HG03045 (cell line): ENCODE measurements around the gene RFX5.
"Not testable (repeated sequence)": the region's sequence is repeated elsewhere in the genome, so short reads cannot be mapped to it uniquely, and the experiment has no call there.

ENCODE experiments used
- ATAC-seq: cut with Tn5 transposase; IDR thresholded peaks from one replicate; pipeline ENCODE4 v1.9.1; 2021; ENCODE audit warnings: mild to moderate bottlenecking, moderate library complexity; ENCODE audit not compliant: unreplicated experiment

The RFX5 gene

DNA sequence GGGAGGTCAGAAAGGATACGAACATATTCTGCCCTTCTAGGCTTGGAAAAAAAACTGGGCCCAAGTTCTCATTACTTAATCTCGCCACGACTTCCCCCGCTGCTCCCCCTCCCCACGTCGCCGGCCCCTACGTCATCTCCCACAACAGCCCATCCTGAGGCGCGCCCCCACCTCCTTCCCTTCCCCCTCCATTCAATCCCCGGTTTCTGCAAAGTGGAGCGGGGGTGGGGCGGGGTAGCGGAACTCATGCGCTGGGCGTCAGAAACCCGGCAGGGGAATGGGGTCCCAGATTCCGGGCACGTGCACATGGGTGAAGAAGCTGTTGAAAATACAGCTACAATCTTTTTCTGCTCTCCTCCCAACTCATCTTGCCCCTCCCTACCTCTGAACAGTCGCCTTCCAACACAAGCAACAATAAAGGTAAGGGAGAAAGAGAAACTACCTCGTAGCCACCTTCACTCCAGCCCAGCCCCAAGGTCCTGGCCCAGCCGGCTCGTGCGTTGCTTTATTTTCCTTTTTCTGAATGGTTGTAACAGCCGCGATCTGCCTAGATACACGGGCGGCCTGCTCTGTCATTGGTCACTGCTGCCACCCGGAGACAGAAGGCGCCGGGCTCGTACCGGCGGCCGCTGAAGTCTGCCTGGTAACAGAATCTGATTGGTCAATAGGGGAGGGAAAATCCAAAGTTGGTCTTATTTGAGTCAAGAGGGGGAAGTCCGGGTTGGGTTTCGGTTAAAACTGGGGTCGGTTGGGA lies at the start of gene RFX5:
RFX5 (minus strand) TSS at position 484 of the 754 bp plus-strand sequence. CDS start 932 bp downstream, outside the sequence.
- ATAC-seq = peak; percentile 97

DNA sequence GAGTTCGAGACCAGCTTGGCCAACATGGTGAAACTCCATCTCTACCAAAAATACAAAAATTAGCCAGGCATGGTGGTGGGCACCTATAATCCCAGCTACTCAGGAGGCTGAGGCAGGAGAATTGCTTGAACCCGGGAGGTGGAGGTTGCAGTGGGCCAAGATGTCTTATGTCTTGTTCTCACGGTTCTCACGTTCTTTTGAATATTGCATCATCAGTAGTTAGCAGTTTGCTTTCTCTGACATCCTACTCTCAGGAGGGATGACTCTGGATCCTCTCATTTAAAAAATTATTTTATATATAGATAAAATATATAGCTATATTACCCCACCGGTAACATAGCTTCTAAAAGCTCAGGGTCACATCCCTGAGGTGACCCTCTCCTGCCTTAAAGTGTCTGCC lies 49.2 kb upstream of the RFX5 start:
- ATAC-seq = not testable (repeated sequence)

DNA sequence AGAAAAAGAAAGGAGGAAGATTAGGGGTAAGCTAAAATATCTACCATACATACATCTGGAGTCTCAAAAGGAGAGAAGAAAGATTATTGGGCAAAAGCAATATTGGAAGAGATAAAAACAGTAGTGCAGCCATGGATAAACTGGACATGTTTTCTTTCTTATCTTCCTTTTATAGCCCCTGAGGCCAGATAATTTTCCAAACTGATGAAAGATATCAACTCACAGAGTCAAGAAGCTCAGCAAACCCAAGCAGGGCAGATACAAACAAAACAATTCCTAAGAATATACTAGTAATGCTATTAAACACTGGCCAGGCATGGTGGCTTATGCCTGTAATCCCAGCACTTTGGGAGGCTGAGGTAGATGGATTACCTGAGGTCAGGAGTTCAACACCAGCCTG lies 46.5 kb upstream of the RFX5 start:
- ATAC-seq = no peak

DNA sequence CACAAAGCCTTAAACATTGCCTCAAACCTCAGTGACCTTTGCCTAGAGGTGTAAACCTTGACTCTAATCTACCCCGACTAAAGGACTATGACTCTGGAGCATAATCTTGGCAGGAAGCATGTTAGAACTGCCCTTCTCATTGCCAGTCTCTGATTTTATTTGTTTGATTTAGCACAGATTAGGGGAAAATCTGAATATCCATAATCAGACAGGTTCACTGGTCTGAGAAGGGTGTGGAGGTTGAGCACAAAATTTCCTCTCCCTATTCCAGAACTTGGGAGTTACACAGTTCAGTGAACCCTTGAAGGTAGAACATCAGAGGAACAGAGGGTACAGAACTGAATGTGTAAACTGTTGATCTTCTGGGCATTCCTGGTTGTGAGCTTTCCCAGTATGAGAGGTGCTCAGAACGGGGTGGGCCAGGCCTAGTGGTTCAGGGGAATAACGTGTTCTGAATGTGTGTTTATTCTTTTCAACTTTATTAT lies 44.1 kb upstream of the RFX5 start:
- ATAC-seq = no peak

DNA sequence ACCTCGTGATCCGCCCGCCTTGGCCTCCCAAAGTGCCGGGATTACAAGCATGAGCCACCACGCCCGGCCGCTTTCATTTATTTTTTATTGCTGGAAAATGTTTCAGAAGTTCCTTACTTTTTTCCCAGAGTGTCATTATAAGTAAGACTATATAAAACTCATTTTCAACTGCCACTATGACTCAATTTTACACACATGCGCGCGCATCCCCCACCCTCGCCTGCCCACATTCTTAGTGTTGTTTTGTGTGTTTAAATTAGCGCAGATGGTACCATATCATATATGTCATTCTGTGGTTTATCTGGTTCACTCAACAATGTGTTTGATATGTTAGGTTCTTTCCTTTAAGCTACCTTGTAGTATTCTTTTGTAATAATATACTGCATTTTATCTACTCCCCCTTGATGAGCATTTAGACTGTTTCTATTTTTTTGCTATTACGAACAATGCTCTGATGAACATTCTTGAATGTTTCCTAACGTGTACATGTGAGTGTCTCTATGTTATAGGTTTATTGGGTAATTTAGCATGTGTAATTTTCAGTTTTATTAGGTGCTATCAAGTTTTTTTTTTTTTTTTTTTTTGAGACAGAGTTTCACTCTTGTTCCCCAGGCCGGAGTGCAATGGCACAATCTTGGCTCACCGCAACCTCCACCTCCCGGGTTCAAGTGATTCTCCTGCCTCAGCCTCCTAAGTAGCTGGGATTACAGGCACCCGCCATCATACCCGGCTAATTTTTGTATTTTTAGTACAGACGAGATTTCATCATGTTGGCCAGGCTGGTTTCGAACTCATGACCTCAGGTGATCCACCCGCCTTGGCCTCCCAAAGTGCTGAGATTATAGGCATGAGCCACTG lies 43.4 kb upstream of the RFX5 start:
- ATAC-seq = not testable (repeated sequence)

DNA sequence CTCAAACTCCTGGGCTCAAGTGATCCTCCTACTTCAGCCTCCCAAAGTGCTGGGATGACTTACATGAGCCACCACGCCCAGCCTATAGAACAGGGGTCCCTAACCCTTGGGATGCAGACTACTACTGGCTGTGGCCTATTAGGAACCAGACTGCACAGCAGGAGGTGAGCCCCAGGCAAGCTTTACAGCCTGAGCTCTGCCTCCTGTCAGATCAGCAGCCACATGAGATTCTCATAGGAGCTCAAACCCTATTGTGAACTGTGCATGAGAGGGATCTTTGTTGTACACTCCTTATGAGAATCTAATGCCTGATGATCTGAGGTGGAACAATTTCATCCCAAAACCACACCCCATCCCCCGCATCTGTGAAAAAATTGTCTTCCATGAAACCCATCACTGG lies 39.0 kb upstream of the RFX5 start:
- ATAC-seq = no peak

DNA sequence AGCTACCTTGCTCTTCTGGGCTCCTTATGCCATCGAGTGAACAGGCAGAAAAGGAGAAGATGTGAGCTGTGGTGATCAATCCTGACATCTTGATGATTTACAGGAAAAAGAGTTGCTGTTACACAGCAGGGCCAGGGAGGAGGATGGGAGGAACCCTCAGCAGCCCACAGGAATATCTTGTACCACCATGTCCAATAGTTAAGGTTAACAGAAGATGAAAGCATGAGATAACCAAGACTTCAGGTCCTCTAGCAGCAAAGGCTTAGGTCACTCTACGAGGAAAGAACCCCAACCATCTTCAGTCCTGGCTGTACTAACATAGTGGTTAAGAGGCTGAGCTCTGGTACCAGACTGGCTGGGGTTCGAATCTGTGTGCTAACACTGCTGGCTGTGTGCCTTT lies 37.5 kb upstream of the RFX5 start:
- no peak for ATAC-seq

DNA sequence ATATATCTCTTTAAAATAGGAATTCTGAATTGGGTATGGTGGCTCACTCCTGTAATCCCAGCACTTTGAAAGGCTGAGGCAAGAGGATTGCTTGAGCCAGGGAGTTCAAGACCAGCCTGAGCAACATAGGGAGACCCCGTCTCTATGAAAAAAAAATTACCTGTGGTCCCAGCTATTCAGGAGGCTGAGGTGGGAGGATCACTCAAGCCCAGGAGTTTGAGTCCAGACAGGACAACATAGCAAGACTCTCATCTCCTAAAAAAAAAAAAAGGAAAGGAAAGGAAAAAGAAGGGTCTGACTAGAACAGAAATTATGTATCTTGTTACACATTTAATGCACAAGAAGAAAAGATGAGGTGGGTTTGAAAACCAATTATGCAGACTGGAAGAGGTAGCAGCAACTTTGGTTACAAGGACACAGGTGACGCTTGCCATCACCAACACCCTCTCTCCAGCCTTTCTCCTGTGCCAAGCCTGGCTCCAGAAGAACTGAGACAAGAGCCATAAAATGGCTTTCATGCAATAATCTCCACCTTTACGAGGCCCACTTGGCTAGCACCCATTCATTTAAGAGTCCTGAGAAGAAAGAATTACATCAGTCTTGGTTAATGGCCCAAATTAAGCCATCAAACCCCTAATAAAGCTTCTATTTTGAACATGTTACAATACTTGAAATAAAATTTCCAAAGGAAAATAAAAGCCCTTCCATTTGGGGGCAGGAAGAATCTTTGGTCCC lies 30.3 kb upstream of the RFX5 start:
- ATAC-seq = no peak

DNA sequence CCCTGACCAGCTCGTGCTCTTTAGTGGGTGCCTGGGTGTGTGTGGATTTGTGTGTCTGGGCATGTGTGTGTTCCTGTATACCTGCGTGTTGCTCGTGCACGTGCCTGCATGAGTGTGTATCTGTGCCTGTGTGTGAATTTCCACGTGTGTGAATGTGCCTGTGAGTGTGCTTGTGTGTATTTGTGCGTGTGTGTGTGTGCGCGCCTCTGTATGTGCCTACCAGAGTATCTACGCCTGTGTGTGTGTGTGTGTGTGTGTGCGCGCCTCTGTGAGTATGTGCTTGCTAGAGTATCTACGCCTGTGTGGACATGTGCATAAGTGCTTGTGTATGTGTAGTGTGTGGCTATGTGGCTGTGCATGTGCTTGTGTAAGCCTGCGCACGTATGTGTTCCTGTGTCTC lies 26.1 kb upstream of the RFX5 start:
- ATAC-seq = no peak

DNA sequence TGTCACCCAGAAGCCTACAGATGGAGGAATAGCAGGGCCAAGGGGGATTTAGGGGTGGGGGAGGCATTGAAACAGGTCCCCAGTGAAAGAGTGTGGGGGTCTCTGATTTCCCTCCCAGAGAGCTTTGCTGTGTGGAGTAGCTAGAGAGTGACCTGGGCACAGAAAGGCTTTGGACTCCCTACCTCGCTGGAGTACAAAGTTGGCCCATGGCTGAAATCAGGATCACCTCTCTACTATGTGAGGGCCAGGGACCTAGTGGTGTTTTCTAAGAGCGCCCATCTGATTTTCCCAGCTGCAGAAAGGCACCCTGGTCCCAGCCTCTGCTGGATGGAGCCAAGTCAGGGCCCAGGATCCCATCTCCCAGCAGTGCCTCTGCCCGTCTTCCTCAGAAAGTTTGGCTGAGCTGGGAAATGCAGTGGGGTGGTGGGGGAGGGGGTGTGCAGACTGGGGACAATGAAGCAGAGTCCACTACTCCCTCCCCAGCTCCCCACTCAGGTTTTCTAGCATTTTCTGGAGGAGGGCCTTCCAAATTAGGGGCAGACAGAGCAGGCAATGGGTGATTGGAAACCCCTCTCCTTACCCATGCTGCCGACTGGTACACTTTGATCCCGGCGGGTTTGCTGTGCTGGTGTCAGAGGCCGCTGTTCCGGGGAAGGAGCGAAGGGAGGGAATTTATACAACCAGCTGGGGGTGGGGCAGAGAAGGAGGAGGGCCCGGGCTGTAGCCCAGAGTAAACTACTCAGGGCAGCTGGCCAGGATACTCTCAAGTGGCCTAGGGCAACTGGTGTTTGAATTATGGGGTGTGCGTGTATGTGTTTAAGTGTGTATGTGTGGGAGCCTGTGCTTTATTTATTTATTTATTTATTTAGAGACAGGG lies 25.2 kb upstream of the RFX5 start, which contains the start of gene SELENBP1:
SELENBP1 (minus strand) TSS at position 648 of the 877 bp plus-strand sequence; CDS start at position 584, 64 bp downstream.
- no peak for ATAC-seq

DNA sequence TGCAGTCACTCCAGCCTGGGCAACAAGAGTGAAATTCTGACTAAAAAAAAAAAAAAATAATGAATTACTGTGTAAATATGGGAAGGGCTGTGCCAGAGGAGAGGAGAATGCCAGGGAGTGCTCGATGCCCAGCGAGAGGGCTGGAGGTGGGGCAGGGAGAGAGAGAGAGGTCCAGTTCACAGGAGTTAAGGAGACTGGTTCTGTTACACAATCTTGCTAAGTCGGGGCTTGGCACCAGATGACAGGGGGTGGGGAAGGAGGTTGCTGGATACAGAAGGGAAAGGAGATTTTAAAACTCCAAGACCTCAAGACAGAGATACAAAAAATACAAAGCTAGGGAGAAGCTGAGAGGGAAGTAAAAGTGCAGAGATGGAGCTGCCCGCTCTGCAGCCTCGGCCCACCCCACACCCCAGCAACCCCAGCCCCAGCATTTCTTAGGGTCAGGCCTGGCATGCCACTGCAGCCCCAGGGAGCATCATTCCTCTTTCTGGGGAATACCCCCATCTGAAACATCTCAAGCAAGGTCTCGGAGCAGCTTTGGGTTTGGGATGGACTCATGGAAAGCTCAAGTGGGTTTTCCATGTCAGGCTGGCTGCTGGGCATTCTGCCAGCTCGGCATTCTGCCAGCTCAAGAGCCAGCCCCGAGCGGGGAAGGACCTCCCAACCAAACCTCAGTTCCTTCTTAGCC lies 24.5 kb upstream of the RFX5 start:
- no peak for ATAC-seq

DNA sequence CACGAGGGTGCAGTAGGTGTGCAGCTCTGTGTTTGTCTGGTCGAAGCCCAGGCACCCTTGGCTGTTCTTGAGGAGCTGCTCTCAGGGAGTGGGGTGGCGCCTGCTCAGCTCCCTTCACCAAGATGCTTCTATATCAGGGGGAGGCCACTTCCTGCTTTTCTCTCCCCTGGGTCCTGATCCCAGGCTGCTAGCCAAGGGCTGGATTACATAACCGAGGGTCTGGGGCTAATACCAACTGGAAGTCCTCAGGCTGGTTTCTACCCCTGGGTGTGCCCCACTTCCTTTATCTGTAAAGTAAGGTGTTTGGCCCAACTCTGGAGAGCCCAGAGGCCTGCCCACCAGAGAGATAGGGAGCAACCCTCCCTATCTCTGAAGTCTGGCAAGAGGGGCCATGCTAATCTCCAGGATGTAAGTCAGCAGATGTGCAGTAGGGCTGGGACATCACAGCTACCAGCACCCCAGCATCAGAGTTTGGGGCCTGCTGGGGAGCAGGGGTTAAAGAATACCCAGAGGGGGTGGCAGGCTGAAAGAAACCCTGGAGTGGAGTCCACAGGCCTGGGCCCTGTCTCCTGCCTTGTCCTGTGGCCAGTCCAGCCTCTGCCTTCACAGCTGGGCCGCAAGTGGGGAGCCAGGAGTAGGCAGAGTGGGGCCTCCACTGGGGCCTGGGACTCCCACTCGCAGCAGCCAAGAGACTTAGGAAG lies 23.3 kb upstream of the RFX5 start:
- ATAC-seq = no peak

DNA sequence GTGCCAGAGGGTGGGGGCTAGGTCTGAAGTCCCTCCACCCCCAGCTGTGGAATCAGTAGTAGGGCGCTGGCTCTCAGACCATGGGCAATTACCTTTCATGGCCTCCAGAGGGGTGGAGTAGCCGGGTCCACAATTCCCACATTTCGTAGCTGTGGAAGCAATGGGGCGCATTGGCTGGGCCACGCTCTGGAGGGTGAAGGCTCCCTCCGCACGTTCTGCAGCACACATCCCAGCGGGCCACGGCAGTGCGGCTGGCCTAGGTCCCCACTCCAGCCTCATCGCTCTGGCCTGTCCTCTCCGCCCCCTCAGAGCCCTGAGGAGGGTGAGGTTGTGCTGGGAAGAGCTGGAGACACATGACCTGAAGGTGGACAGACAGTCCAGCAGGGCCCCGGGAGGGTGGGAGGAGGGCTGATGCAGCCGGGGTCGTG lies 22.6 kb upstream of the RFX5 start:
- no peak for ATAC-seq

DNA sequence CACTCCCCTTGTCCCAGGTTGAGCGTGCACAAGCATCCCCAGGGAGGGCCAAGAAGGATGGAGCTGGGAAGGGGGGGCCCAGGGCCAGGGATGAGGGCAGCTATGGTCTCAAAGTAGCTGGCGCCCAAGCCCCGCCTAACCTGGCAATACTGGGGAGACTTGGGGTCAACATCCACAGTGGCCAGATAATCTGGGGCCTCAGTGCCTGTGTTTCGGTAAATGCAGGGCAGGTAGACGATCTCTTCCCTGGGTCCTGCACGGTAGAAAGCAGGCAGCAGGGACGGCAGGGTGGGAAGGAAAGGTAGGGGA lies 22.2 kb upstream of the RFX5 start:
- no peak for ATAC-seq

DNA sequence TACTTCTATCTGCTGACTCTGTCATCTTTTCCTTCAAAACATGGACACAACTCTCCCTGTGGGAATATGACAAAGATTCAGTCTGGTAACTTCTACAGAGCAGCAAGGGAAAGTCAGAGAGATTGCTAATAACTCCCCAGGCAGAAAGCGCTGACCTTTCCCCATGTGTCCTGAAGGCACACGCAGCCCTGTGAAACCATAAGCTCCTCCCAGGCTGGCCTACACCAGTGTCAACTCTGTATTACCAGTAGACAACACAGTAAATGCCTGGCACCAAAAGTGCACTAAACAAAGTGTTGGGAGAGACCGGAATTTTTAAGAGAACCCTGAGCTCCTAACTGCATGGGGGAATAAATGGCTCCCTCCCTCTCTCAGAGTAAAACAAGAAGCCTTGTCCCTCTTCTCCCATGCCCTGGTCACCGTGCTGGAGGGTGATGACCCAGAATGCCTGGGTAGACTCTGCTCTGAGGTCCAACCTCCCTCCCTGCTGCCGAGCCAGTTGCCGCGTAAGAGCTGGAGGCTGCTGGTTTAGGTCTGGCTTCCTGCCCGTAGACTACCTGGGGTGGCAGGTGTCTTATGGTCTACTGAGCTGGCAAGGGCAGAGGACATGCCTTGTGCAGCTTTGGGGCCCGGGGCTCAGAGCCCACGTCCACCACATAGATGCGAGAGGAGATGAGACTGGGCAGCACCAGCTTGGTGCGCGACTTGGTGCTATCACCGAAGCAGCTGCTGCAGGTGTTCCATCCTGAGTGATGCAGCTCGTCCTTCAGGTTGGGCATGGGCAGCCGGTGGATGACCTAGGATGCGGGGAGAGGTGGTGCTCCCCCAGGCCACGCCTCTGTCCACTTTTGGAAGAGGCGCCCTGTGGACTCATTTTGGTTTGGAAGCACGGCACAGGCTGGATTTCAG lies 21.6 kb upstream of the RFX5 start:
- no peak for ATAC-seq

DNA sequence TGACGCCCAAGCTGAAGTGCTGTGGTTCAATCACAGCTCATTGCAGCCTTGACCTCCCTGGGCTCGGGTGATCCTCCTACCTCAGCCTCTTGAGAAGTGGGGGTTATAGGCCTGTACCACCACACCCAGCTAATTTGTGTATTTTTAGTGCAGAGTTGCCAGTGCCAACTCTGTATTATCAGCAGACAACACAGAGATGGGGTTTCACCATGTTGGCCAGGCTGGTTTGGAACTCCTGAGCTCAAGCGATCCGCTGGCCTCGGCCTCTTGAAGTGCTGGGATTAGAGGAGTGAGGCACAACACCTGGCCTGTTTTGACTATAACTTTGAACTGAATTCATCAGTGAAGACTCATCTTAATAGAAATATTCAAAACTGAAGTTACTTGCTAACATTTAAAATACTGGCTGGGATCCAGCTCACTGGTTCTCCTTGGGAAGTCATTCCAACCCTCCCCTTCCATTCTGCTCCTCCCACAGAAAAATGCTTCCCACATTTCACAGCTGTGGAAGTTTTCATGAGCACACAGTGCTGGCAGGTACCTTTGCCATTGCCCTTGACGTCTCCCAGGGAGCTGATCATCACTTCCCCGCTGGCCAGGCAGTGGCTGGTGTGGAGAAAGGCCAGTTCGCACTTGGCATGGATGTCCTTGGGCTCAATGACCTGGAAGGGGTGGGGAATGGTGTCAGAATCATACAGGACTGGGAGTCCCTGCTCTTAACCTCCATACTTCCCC lies 20.8 kb upstream of the RFX5 start:
- ATAC-seq = no peak

DNA sequence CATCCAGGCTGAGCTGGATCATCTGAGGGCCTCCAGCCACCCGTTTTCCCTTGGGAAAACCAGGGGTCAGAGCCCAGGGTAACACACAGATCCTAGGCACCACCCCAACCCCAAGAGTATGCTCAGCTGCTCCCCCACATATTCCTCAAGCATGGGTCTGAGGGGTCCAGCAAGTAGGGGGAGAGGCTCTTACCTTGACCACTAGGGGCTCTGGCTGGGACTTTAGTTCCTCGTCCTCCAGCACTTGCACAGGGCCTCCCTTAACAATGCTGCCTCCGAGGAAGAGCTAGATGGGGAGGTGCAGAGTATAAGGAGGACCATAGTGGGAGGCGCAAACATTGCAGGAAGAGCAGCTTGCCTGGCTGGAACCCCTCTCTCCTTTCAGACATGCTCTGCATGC lies 17.9 kb upstream of the RFX5 start:
- ATAC-seq = no peak
